DND-41 (cell line): Measurements from ENCODE around the gene EHBP1.

Source experiments
- CTCF ChIP-seq: IDR thresholded peaks from 2 replicates; pipeline ENCODE4 v1.5.1; 2012; ENCODE audit warnings: borderline replicate concordance, low read length, moderate library complexity, mild to moderate bottlenecking; ENCODE audit not compliant: poor library complexity, severe bottlenecking; ENCODE audit errors: extremely low read depth
- EZH2 ChIP-seq: IDR thresholded peaks from 3 replicates; pipeline ENCODE4 v1.6.1; 2012; ENCODE audit warnings: borderline replicate concordance, low read depth, mild to moderate bottlenecking, moderate library complexity, low read length, inconsistent platforms; ENCODE audit not compliant: severe bottlenecking

- TF ChIP-seq CTCF (no peak), EZH2 (no peak)
Observed at GRCh38 chr2:63013438-63013837, 307.9 kb downstream of the EHBP1 start.
